Hematopoietic multipotent progenitor cell treated with erythropoietin and hydrocortisone succinate and interleukin-3 and kit ligand, for 17 days (in vitro differentiated cells): Measurements from ENCODE around the gene SPACDR.

ENCODE experiments used
- DNase-seq: peaks from one replicate; pipeline ENCODE4 v3.0.0-alpha.2; 2015; ENCODE audit warnings: low spot score

SPACDR gene

GRCh38 chr7:100413346-100413745, 50.7 kb downstream of the SPACDR start:
- no peak for DNase-seq

- no peak for DNase-seq
Measured at GRCh38 chr7:100411101-100411500, 53.0 kb downstream of the SPACDR start.

- peak; percentile 62 for DNase-seq
Measured at GRCh38 chr7:100407285-100408180, 56.5 kb downstream of the SPACDR start.

- no peak for DNase-seq
Measured at GRCh38 chr7:100406767-100407166, 57.3 kb downstream of the SPACDR start.
